ENCODE measurements around the gene TAF6. TPM values are rescaled to one million over a fixed set of nuclear protein-coding genes. Genes with fewer than 3 reads are reported as not detected.

The TAF6 gene
- total and polyA plus RNA-seq, 9 of the 15 experiments (the other 6 are each of a cell fraction or from before 2014, with no cell fraction given) = 0.78 to 78.7 (median 21.3) TPM

GRCh38 chr7:100148225-100148558 lies 29.0 kb upstream of the TAF6 start (continued):
- TF ChIP-seq KLF6 (CRISPR knock-in tag; IDR thresholded peaks at IDR 0.05; ENCODE audit: borderline replicate concordance) = 0 out of 2 replicates have a peak, but pooled peaks have one; percentile 39
- TF ChIP-seq ZBTB9 (CRISPR knock-in tag; IDR thresholded peaks at IDR 0.05) = 0 out of 2 replicates have a peak, but pooled peaks have one; percentile 29
- TF ChIP-seq ZNF398 (CRISPR knock-in tag; IDR thresholded peaks at IDR 0.05) = no peak

- no peak for TF ChIP-seq ZNF217 (CRISPR knock-in tag; IDR thresholded peaks at IDR 0.05)
- 0 out of 4 replicates have a peak, but pooled peaks of 1 of the 2 experiments have one; percentile 19 for TF ChIP-seq KDM1A (IDR thresholded peaks at IDR 0.05)
- TF ChIP-seq SRF (CRISPR knock-in tag; IDR thresholded peaks at IDR 0.05) = no peak
- TF ChIP-seq ZNF121 (CRISPR knock-in tag; conservative IDR thresholded peaks at IDR 0.05) = peak; percentile 64
- peak; percentile 35 for TF ChIP-seq RBM25 (IDR thresholded peaks at IDR 0.05; ENCODE audit: low read depth, low read length, severe bottlenecking)
- TF ChIP-seq IFI16 (CRISPR knock-in tag; IDR thresholded peaks at IDR 0.05) = no peak
- Histone ChIP-seq H3K4me3 (no peak overlapping the region), H3K4me2 (ENCODE audit: insufficient read depth, low read length) (no peak overlapping the region), H3K9ac (ENCODE audit: insufficient read depth in 1 of 2, low read depth in 2 of 2, low read length in 2 of 2) (no peak overlapping the region), H4K20me1 (replicated peaks; ENCODE audit: control insufficient read depth, insufficient read depth, low read length) (no peaks in the 10 kb centered on the region), H3K27ac (ENCODE audit: extremely low read depth, low read depth, low read length) (no peak overlapping the region), H3K4me1 (replicated peaks in 1 of 2; ENCODE audit: control insufficient read depth in 2 of 2, insufficient read depth in 2 of 2, low read length in 2 of 2) (peaks cover 9 to 30% of the 10 kb centered on the region in 2 experiments; a peak in 4 of 5 replicates), H3K27me3 (ENCODE audit: control insufficient read depth in 2 of 2, insufficient read depth in 2 of 2, low read length in 2 of 2) (no peaks in the 10 kb centered on the region), H2AFZ (ENCODE audit: low read depth, low read length) (peak overlapping the region; percentile 98), H3K79me2 (ENCODE audit: control insufficient read depth, insufficient read depth, low read length) (peaks cover 18% of the 10 kb centered on the region), H3K9me1 (ENCODE audit: control insufficient read depth, insufficient read depth, low read length) (no peaks in the 10 kb centered on the region), H3K9me3 (replicated peaks; ENCODE audit: control insufficient read depth, insufficient read depth, low read depth, low read length) (no peaks in the 10 kb centered on the region), H3K36me3 (ENCODE audit: control insufficient read depth, insufficient read depth, low read length) (peaks cover 16% of the 10 kb centered on the region; the same call in 2 of the 3 replicates)
- 88% methylated on average over 2 of the region's 2 CpGs for WGBS (ENCODE audit: insufficient coverage, low coverage, missing lambda C conversion rate)
- in situ Hi-C loops (cut with MboI) (no loop called here), intact Hi-C loops (cut with micrococcal nuclease) (no loop called here)
- FAIRE-seq = no peak
- CTCF ChIA-PET (ENCODE audit: low intra/inter-chr PET ratio) = interaction anchor here (0.6 kb wide), 1 partner anchor 11 kb away, joined by 5 read pairs; the partner anchor contains the start of gene TRAPPC14
- BruUV-seq (replicated peaks) = no TSS peak
- no peak for ATAC-seq
- POLR2A ChIA-PET = no interaction called here
- DNase-seq (ENCODE audit: extremely low read depth in 1 of 4, low spot score in 3 of 4) = no peak
Measured at GRCh38 chr7:100147278-100147677, 28.1 kb upstream of the TAF6 start.

Data from K562 (cell line).